Measurements from ENCODE around the gene PRR20G. TPM values are rescaled to one million over a fixed set of nuclear protein-coding genes. Genes with fewer than 3 reads are reported as not detected.

Gene PRR20G
- total and polyA plus RNA-seq, 2 of the 8 experiments (the other 6 are each of a cell fraction or from before 2014, with no cell fraction given), result 0.24 TPM; not detected in 1

DNA sequence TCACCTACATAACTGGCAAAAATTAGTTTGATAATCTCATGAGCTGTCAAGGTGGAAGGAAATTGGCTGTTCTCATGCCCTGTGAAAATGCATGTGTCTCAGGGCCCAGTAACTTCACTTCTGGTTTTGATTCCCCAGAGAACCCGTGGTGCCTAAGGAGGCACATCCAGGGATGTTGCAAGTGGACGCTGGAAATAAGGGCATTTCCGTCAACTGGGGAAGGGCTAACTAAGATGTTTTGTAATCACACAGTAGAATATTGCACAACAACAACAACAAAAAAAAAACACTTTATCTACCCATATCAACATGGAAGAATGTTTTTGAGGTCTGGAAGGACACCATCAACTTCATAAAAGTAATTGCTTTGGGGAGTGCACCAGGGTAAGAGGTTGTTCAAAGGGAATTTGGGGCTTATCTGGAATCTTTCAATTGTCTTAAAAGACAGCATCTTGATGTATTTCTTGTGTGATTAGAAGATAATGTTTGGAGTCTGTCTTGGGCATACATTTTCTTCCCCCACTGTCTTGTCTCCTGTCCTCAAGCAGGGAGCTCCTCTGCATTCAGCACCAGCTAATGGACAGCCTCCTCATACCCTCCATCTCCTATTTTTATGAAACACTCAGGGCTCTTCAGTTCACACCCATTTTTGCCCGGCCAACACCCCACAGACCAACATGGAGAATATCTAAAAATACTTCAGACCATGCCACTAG, 37.2 kb upstream of the PRR20G start:
- Histone ChIP-seq H2BK12ac (ENCODE audit: low read depth, low read length) (no peak overlapping the region), H3K4me1 (replicated peaks in 1 of 4; ENCODE audit: control insufficient read depth in 3 of 4, insufficient read depth in 4 of 4, low read length in 3 of 4) (no peaks in the 10 kb centered on the region), H2AK5ac (ENCODE audit: low read depth, low read length) (no peak overlapping the region), H4K8ac (ENCODE audit: extremely low read depth, insufficient read depth, low read length) (no peak overlapping the region), H3K23ac (ENCODE audit: insufficient read length) (no peak overlapping the region), H3K27me3 (replicated peaks in 1 of 4; ENCODE audit: control insufficient read depth in 3 of 4, extremely low read depth in 1 of 4, insufficient read depth in 3 of 4, low read length in 3 of 4) (no peaks in the 10 kb centered on the region), H2BK20ac (ENCODE audit: low read length) (no peak overlapping the region), H3K18ac (ENCODE audit: extremely low read depth, low read length) (no peak overlapping the region), H3K79me2 (ENCODE audit: control insufficient read depth in 1 of 2, insufficient read depth in 2 of 2, low read length in 2 of 2) (no peaks in the 10 kb centered on the region), H3K36me3 (ENCODE audit: control insufficient read depth in 2 of 4, insufficient read depth in 4 of 4, low read length in 3 of 4) (no peaks in the 10 kb centered on the region), H3K4me2 (ENCODE audit: insufficient read depth in 1 of 2, low read depth in 2 of 2, low read length in 2 of 2) (no peak overlapping the region), H2AFZ (ENCODE audit: low read length) (no peak overlapping the region), H3K9ac (replicated peaks in 1 of 4; ENCODE audit: extremely low read depth in 1 of 4, low read depth in 3 of 4, low read length in 3 of 4) (no peak overlapping the region), H2BK120ac (replicated peaks; ENCODE audit: low read depth, low read length) (no peak overlapping the region), H2BK15ac (ENCODE audit: low read length) (no peak overlapping the region), H4K91ac (replicated peaks; ENCODE audit: insufficient read length, low read length) (no peak overlapping the region), H4K20me1 (replicated peaks in 1 of 2; ENCODE audit: control insufficient read depth in 1 of 2, insufficient read depth in 2 of 2, low read length in 2 of 2) (no peaks in the 10 kb centered on the region), H3K27ac (ENCODE audit: low read depth, low read length) (no peak overlapping the region), H2BK5ac (ENCODE audit: low read depth, low read length) (no peak overlapping the region), H3K56ac (replicated peaks; ENCODE audit: insufficient read length, low read depth, low read length) (no peak overlapping the region), H3K79me1 (ENCODE audit: low read depth, low read length) (no peaks in the 10 kb centered on the region), H4K5ac (ENCODE audit: insufficient read length, low read depth, low read length) (no peak overlapping the region), H3K14ac (ENCODE audit: insufficient read length) (no peak overlapping the region), H3K23me2 (ENCODE audit: low read depth, low read length) (peaks cover 2% of the 10 kb centered on the region; the same call in 1 of the 2 replicates), H3K4me3 (ENCODE audit: extremely low read depth in 1 of 4, insufficient read depth in 2 of 4, low read depth in 3 of 4, low read length in 4 of 4) (no peak overlapping the region), H3K9me3 (ENCODE audit: insufficient read depth in 2 of 2, low read depth in 1 of 2, low read length in 1 of 2) (peaks cover 3 to 6% of the 10 kb centered on the region in 2 experiments; a peak in 2 of 4 replicates), H3K4ac (replicated peaks; ENCODE audit: insufficient read length, low read depth, low read length) (no peak overlapping the region)
- ChIA-PET CTCF (ENCODE audit: partially characterized antibody) (interaction anchor here (0.6 to 1.3 kb wide), 2 partner anchors 16 to 683 kb away, joined by 3 read pairs; no protein-coding TSS in a partner anchor), POLR2A (ENCODE audit: partially characterized antibody) (no interaction called here)
- DNase-seq (ENCODE audit: low read depth in 1 of 2, low spot score in 2 of 2) (no peak), FAIRE-seq (no peak)
- WGBS, 2 experiments (ENCODE audit: extremely low coverage in 1 of 2, insufficient coverage in 1 of 2, insufficient read length in 1 of 2, insufficient replicate concordance in 2 of 2, low coverage in 1 of 2, low lambda C conversion rate in 2 of 2, missing lambda C conversion rate in 1 of 2), result 89% methylated on average over 4 of the region's 4 CpGs; no CpG with 5 or more reads in 1 of the 2 experiments
- TF ChIP-seq, protein P1, sequence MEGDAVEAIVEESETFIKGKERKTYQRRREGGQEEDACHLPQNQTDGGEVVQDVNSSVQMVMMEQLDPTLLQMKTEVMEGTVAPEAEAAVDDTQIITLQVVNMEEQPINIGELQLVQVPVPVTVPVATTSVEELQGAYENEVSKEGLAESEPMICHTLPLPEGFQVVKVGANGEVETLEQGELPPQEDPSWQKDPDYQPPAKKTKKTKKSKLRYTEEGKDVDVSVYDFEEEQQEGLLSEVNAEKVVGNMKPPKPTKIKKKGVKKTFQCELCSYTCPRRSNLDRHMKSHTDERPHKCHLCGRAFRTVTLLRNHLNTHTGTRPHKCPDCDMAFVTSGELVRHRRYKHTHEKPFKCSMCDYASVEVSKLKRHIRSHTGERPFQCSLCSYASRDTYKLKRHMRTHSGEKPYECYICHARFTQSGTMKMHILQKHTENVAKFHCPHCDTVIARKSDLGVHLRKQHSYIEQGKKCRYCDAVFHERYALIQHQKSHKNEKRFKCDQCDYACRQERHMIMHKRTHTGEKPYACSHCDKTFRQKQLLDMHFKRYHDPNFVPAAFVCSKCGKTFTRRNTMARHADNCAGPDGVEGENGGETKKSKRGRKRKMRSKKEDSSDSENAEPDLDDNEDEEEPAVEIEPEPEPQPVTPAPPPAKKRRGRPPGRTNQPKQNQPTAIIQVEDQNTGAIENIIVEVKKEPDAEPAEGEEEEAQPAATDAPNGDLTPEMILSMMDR (IDR thresholded peaks at IDR 0.05; ENCODE audit: control extremely low read depth in 1 of 3, insufficient read depth in 1 of 3, low read depth in 1 of 3, low read length in 3 of 3), result no peak
- no peak for TF ChIP-seq SRF (IDR thresholded peaks at IDR 0.05; ENCODE audit: low read depth, low read length)
- no peak for TF ChIP-seq CHD2 (IDR thresholded peaks at IDR 0.05; ENCODE audit: low read length)
- no peak for TF ChIP-seq FOSL1 (IDR thresholded peaks at IDR 0.05; ENCODE audit: insufficient read depth, low read depth, low read length)
